Central memory CD8-positive, alpha-beta T cell (primary cell): Measurements from ENCODE around the gene ZNF791.
"Not testable (repeated sequence)": the region's sequence is repeated elsewhere in the genome, so short reads cannot be mapped to it uniquely, and the experiment has no call there.

Experiments used
- ATAC-seq: fragments of 150-1000 bp; cut with Tn5 transposase; replicated peaks from 2 replicates; pipeline ENCODE4 v1.10.0; 2022; ENCODE audit warnings: mild to moderate bottlenecking, moderate FRiP score, moderate number of reproducible peaks; ENCODE audit not compliant: poor library complexity, severe bottlenecking; ENCODE audit errors: extremely low read depth
- DNase-seq, 2 donors: peaks; one replicate each; pipeline ENCODE4 v3.0.0; 2021; ENCODE audit warnings: low spot score in 2 of 2
- H3K27ac Mint-ChIP-seq: one replicate; pipeline ENCODE4 v1.8.0; 2022; ENCODE audit warnings: low read depth, mild to moderate bottlenecking, moderate library complexity, mixed read lengths
- H3K27me3 Mint-ChIP-seq: one replicate; pipeline ENCODE4 v1.8.0; 2022; ENCODE audit warnings: mixed read lengths
- H3K36me3 Mint-ChIP-seq: one replicate; pipeline ENCODE4 v1.8.0; 2022; ENCODE audit warnings: mild to moderate bottlenecking, moderate library complexity, mixed read lengths; ENCODE audit not compliant: insufficient read depth
- H3K4me1 Mint-ChIP-seq: one replicate; pipeline ENCODE4 v1.8.0; 2022; ENCODE audit warnings: mixed read lengths
- H3K4me3 Mint-ChIP-seq: one replicate; pipeline ENCODE4 v1.8.0; 2022; ENCODE audit warnings: mild to moderate bottlenecking, moderate library complexity, mixed read lengths
- H3K9me3 Mint-ChIP-seq: one replicate; pipeline ENCODE4 v1.8.0; 2022; ENCODE audit warnings: mixed read lengths

Gene ZNF791

GRCh38 chr19:12641456-12641855 is 30.7 kb downstream of the ZNF791 start:
- H3K27me3 Mint-ChIP-seq: no peaks in the 10 kb centered on the region
- no peak overlapping the region for H3K27ac Mint-ChIP-seq
- H3K9me3 Mint-ChIP-seq: no peaks in the 10 kb centered on the region
- H3K36me3 Mint-ChIP-seq: peaks cover 8% of the 10 kb centered on the region
- no peak for DNase-seq
- ATAC-seq: no peak
- H3K4me3 Mint-ChIP-seq: no peak overlapping the region
- H3K4me1 Mint-ChIP-seq: peaks cover 9% of the 10 kb centered on the region

DNA sequence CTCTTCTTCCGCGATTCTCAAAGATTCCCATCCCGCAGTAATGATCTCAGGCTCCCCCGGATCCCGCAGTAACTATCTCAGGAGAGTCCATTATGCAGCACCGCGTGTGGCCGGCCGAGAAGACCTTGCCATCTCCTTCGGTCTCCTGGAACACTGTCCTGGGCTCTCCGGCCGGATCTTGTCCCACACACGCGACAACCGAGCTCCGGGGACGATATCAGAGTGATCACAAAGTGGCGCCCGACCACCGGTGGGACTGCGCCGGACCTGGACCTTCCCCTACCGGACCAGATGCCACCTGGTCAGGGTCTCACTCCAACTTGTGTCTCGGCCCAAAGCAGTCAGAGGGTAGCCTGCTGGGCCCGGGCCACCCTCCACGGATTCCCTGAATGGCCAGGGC is 31.8 kb downstream of the ZNF791 start:
- DNase-seq: no peak

DNA sequence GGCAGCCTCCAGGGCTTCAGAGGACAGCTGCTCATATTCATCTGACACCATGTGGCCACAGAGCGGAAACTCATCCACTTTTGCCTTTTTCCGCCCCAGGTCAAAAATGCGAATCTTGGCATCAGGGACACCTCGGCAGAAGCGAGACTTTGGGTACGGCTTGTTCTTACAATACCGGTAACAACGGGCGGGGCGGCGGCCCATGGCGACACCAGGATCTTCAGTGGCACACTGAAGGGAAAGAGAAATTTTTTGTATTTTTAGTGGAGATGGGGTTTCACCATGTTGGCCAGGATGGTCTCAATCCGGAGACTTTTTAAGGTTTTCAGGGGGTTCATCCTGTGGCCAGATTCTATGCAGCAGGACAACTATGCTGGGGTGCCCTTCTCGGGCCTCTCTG is 33.0 kb downstream of the ZNF791 start:
- not testable (repeated sequence) for H3K36me3 Mint-ChIP-seq, ATAC-seq, H3K4me1 Mint-ChIP-seq, DNase-seq, H3K4me3 Mint-ChIP-seq, H3K9me3 Mint-ChIP-seq, H3K27ac Mint-ChIP-seq, H3K27me3 Mint-ChIP-seq

More for the DNA sequence above, 31.8 kb downstream of the ZNF791 start:
- Mint-ChIP-seq H3K4me3 (no peak overlapping the region), H3K9me3 (no peaks in the 10 kb centered on the region), H3K36me3 (peaks cover 8% of the 10 kb centered on the region), H3K4me1 (peaks cover 9% of the 10 kb centered on the region), H3K27me3 (no peaks in the 10 kb centered on the region), H3K27ac (no peak overlapping the region)
- no peak for ATAC-seq

- no peak for ATAC-seq
- no peaks in the 10 kb centered on the region for H3K4me1 Mint-ChIP-seq
- no peaks in the 10 kb centered on the region for H3K9me3 Mint-ChIP-seq
- peaks cover 11% of the 10 kb centered on the region for H3K36me3 Mint-ChIP-seq
- H3K27me3 Mint-ChIP-seq: no peaks in the 10 kb centered on the region
- no peak overlapping the region for H3K4me3 Mint-ChIP-seq
- DNase-seq: no peak
- H3K27ac Mint-ChIP-seq: no peak overlapping the region
These were observed 35.8 kb downstream of the ZNF791 start for GRCh38 chr19:12646551-12646950.

- Mint-ChIP-seq H3K27ac (no peak overlapping the region), H3K27me3 (no peaks in the 10 kb centered on the region), H3K4me1 (no peaks in the 10 kb centered on the region), H3K4me3 (no peak overlapping the region), H3K36me3 (peaks cover 15% of the 10 kb centered on the region), H3K9me3 (no peaks in the 10 kb centered on the region)
- DNase-seq (no peak), ATAC-seq (no peak)
These were observed 36.3 kb downstream of the ZNF791 start for GRCh38 chr19:12647047-12647446.

GRCh38 chr19:12647490-12648071 is 36.9 kb downstream of the ZNF791 start:
- peak; percentile 14 for ATAC-seq
- DNase-seq: no peak
- Mint-ChIP-seq H3K36me3 (peaks cover 19% of the 10 kb centered on the region), H3K4me1 (no peaks in the 10 kb centered on the region), H3K9me3 (no peaks in the 10 kb centered on the region), H3K27ac (no peak overlapping the region), H3K27me3 (no peaks in the 10 kb centered on the region), H3K4me3 (no peak overlapping the region)

GRCh38 chr19:12648088-12648487 is 37.4 kb downstream of the ZNF791 start:
- Mint-ChIP-seq H3K9me3 (no peaks in the 10 kb centered on the region), H3K27ac (no peak overlapping the region), H3K36me3 (peaks cover 20% of the 10 kb centered on the region), H3K27me3 (no peaks in the 10 kb centered on the region), H3K4me1 (no peaks in the 10 kb centered on the region), H3K4me3 (no peak overlapping the region)
- DNase-seq: no peak
- ATAC-seq: no peak

DNA sequence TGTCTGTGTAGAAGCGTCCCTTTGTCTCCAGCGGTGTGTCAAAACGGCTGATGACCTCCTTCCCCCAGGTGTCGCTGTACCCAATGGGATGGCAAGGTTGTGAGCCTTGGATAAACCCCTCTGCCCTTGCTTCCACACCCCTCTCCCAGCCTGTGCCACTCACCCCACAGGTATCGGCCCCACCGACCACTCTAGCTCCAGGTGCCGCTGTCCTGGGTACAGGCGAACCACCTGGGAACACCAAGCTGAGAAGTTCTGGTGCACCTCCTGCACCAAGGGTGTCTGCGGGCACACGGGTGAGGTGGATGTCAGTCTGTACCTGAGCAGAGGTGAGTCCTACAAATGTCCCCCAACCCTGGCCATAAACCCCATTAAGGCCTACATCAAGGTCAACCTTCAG is 39.2 kb downstream of the ZNF791 start:
- Mint-ChIP-seq H3K9me3 (no peaks in the 10 kb centered on the region), H3K4me3 (no peak overlapping the region), H3K36me3 (peaks cover 20% of the 10 kb centered on the region), H3K27ac (peak overlapping the region; percentile 38), H3K27me3 (no peaks in the 10 kb centered on the region), H3K4me1 (no peaks in the 10 kb centered on the region)
- no peak for ATAC-seq
- no peak for DNase-seq

GRCh38 chr19:12652219-12652618 is 41.5 kb downstream of the ZNF791 start:
- H3K4me1 Mint-ChIP-seq: no peaks in the 10 kb centered on the region

GRCh38 chr19:12655546-12655945 is 44.8 kb downstream of the ZNF791 start:
- H3K4me1 Mint-ChIP-seq: no peaks in the 10 kb centered on the region
- H3K27ac Mint-ChIP-seq: no peak overlapping the region
- no peak overlapping the region for H3K4me3 Mint-ChIP-seq
- ATAC-seq (no peak), DNase-seq (no peak)
- H3K36me3 Mint-ChIP-seq: peaks cover 55% of the 10 kb centered on the region
- H3K9me3 Mint-ChIP-seq: no peaks in the 10 kb centered on the region
- no peaks in the 10 kb centered on the region for H3K27me3 Mint-ChIP-seq

More at GRCh38 chr19:12652219-12652618, 41.5 kb downstream of the ZNF791 start:
- Mint-ChIP-seq H3K9me3 (no peaks in the 10 kb centered on the region), H3K27me3 (no peaks in the 10 kb centered on the region), H3K27ac (peak overlapping the region; percentile 32), H3K4me3 (no peak overlapping the region), H3K36me3 (peaks cover 34% of the 10 kb centered on the region)
- DNase-seq (no peak), ATAC-seq (no peak)

DNA sequence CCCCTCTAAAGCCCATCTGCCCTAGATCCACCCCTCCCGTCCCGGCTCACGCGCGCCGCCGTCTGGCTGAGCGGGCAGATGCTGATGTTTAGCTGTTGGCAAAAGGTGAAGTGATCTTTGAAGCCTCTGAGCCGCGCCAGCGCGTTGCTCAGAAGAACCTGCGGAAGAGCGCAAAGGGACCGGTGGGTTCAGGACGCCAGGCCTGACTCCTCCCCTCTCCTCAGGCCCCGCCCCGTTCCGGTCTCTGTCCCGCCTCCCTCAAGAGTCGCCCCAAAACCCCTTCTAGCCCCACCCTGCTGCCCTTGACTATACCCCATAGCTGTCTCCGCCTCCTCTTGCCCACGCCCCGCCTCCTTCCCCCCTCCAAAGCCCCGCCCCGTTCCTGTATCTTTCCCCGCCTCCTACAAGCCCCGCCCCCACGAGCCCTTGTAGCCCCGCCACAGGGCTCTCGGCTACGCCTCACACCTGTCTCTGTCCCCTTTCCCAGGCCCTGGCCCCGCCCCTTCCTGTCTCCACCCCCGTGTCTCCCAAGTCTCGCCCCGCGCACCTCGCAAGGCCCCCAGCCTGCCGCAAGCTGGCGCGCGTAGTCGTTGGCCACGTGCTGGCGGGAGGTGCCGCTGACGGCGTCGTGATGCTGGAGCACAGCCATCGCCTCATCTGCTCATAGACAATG is 46.3 kb downstream of the ZNF791 start:
- Mint-ChIP-seq H3K27me3 (no peaks in the 10 kb centered on the region), H3K36me3 (peaks cover 58% of the 10 kb centered on the region), H3K27ac (no peak overlapping the region), H3K9me3 (no peaks in the 10 kb centered on the region), H3K4me3 (no peak overlapping the region), H3K4me1 (no peaks in the 10 kb centered on the region)
- DNase-seq (no peak), ATAC-seq (no peak)

- Mint-ChIP-seq H3K36me3 (peaks cover 57% of the 10 kb centered on the region), H3K4me3 (no peak overlapping the region), H3K27ac (no peak overlapping the region), H3K4me1 (no peaks in the 10 kb centered on the region), H3K27me3 (no peaks in the 10 kb centered on the region), H3K9me3 (no peaks in the 10 kb centered on the region)
- DNase-seq (no peak), ATAC-seq (no peak)
These were observed 47.2 kb downstream of the ZNF791 start for GRCh38 chr19:12657966-12658365.

DNA sequence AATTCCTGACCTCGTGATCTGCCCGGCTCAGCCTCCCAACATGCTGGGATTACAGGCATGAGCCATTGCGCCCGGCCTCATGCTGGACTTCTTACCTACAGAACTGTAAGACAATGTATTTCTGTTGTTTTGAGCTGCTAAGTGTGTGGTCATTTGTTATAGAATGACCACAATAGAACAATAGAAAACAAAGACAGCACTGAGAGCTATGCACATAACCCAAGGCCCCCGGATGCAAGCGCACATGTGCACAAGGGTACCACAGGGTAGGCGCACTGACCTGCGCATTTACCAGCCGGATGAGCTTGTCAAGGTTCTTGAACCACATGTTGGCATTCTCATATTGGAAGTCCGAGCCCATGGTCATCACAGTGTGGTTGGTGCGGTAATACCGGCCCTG is 50.3 kb downstream of the ZNF791 start:
- DNase-seq (no peak), ATAC-seq (no peak)
- Mint-ChIP-seq H3K27me3 (no peaks in the 10 kb centered on the region), H3K36me3 (peaks cover 58% of the 10 kb centered on the region), H3K4me1 (peaks cover 14% of the 10 kb centered on the region), H3K4me3 (no peak overlapping the region), H3K27ac (no peak overlapping the region), H3K9me3 (no peaks in the 10 kb centered on the region)
